GM12878 (cell line): Measurements from ENCODE around the gene MYL6B.

Source experiments
- ASH2L ChIP-seq: fragments of 300-600, 200-600 bp; sonication (generic); IDR thresholded peaks from 2 replicates; pipeline ENCODE4 v1.6.1; 2017; ENCODE audit warnings: low read depth, mild to moderate bottlenecking, borderline replicate concordance
- ATF7 ChIP-seq: fragments of 450-650 bp; IDR thresholded peaks from 2 replicates; pipeline ENCODE4 v1.6.1; 2016; ENCODE audit warnings: low read depth, mild to moderate bottlenecking
- CTCF ChIP-seq, 3 experiments: IDR thresholded peaks in 2 of 3; conservative IDR thresholded peaks in 1 of 3; 2 replicates each; pipeline ENCODE4 v1.5.1; 2011; ENCODE audit warnings: low read depth in 3 of 3, low read length in 3 of 3, mild to moderate bottlenecking in 3 of 3, control low read depth in 2 of 3, moderate library complexity in 2 of 3, inconsistent platforms in 1 of 3, mixed read lengths in 1 of 3; ENCODE audit not compliant: control insufficient read depth in 2 of 3, insufficient read depth in 1 of 3; ENCODE audit errors: extremely low read depth in 1 of 3
- EP300 ChIP-seq, 2 experiments: fragments of 150-350 bp in 1 of 2; IDR thresholded peaks; 2 replicates each; pipeline ENCODE4 v1.6.1; 2011 to 2012; ENCODE audit warnings: low read depth in 2 of 2, low read length in 2 of 2, borderline replicate concordance in 1 of 2, improper control_type of control experiment in 1 of 2, inconsistent platforms in 1 of 2; ENCODE audit not compliant: control insufficient read depth in 1 of 2
- HDAC2 ChIP-seq: fragments of 200-600 bp; sonication (generic); IDR thresholded peaks from 2 replicates; pipeline ENCODE4 v1.6.1; 2017
- HDAC6 ChIP-seq: fragments of 200-600 bp; sonication (generic); IDR thresholded peaks from one replicate; pipeline ENCODE4 v1.8.0; 2017; ENCODE audit warnings: antibody characterized with exemption; ENCODE audit not compliant: unreplicated experiment
- NBN ChIP-seq: fragments of 450-650 bp; IDR thresholded peaks from 2 replicates; pipeline ENCODE4 v1.6.1; 2016
- NFYB ChIP-seq: IDR thresholded peaks from 2 replicates; pipeline ENCODE4 v1.6.1; 2011; ENCODE audit warnings: low read depth, mild to moderate bottlenecking, low read length, improper control_type of control experiment, moderate library complexity; ENCODE audit not compliant: insufficient read depth
- NR2C2 ChIP-seq: IDR thresholded peaks from 2 replicates; pipeline ENCODE4 v1.6.1; 2011; ENCODE audit warnings: borderline replicate concordance, low read depth; ENCODE audit not compliant: control insufficient read depth, insufficient read length
- RCOR1 ChIP-seq: conservative IDR thresholded peaks from 2 replicates; pipeline ENCODE4 v1.6.1; 2012; ENCODE audit warnings: low read depth, low read length, improper control_type of control experiment
- SMAD1 ChIP-seq: fragments of 450-650 bp; IDR thresholded peaks from 2 replicates; pipeline ENCODE4 v1.6.1; 2018; ENCODE audit warnings: mild to moderate bottlenecking, low read depth; ENCODE audit not compliant: partially characterized antibody
- TCF12 ChIP-seq: IDR thresholded peaks from 2 replicates; pipeline ENCODE4 v1.6.1; 2011; ENCODE audit warnings: low read depth, mild to moderate bottlenecking, low read length
- YY1 ChIP-seq: IDR thresholded peaks from 2 replicates; pipeline ENCODE4 v1.6.1; 2011; ENCODE audit warnings: low read depth, mild to moderate bottlenecking, low read length

- TF ChIP-seq CTCF (IDR thresholded peaks at IDR 0.05 in 2 of 3, conservative IDR thresholded peaks at IDR 0.05 in 1 of 3; ENCODE audit: control insufficient read depth in 2 of 3, extremely low read depth in 1 of 3, insufficient read depth in 1 of 3, low read depth in 3 of 3, low read length in 3 of 3) (no peak), ATF7 (no peak), EP300 (IDR thresholded peaks at IDR 0.05; ENCODE audit: borderline replicate concordance in 1 of 2, control insufficient read depth in 1 of 2, low read depth in 2 of 2, low read length in 2 of 2) (no peak), NBN (no peak), RCOR1 (no peak), SMAD1 (no peak), TCF12 (no peak), NR2C2 (no peak), YY1 (no peak), NFYB (no peak), HDAC2 (no peak), HDAC6 (no peak), ASH2L (no peak)
Measured at GRCh38 chr12:56129206-56129941, 23.0 kb upstream of the MYL6B start.
